Amniotic stem cell (primary cell): ENCODE results near the gene CCDC120.

Source experiments
- DNase-seq: peaks from one replicate; lab custom pipeline; 2025; lab: John Stamatoyannopoulos, UW

The CCDC120 gene

GRCh38 chrX:49102190-49102589 lies 43.4 kb downstream of the CCDC120 start:
- DNase-seq: no peak

- DNase-seq: no peak
Observed at GRCh38 chrX:49103637-49104036, 44.8 kb downstream of the CCDC120 start.

- no peak for DNase-seq
Observed at GRCh38 chrX:49106296-49106695, 47.5 kb downstream of the CCDC120 start.

GRCh38 chrX:49106930-49107329 lies 48.1 kb downstream of the CCDC120 start:
- peak; percentile 0 for DNase-seq

GRCh38 chrX:49108641-49109040 lies 49.8 kb downstream of the CCDC120 start:
- DNase-seq: no peak

GRCh38 chrX:49110417-49110816 lies 51.6 kb downstream of the CCDC120 start:
- no peak for DNase-seq

GRCh38 chrX:49111791-49112190 lies 53.0 kb downstream of the CCDC120 start:
- no peak for DNase-seq

- DNase-seq: no peak
Observed at GRCh38 chrX:49116076-49116475, 57.3 kb downstream of the CCDC120 start.

GRCh38 chrX:49116716-49117115 lies 57.9 kb downstream of the CCDC120 start:
- DNase-seq: no peak

- DNase-seq: no peak
Observed at GRCh38 chrX:49117581-49117980, 58.8 kb downstream of the CCDC120 start.
